Progenitor cell of endocrine pancreas (in vitro differentiated cells): ENCODE data around the gene RAB26. TPM values are rescaled to one million over a fixed set of nuclear protein-coding genes. Genes with fewer than 3 reads are reported as not detected.
"Not testable (repeated sequence)": the region's sequence is repeated elsewhere in the genome, so short reads cannot be mapped to it uniquely, and the experiment has no call there.

ENCODE experiments used
- DNase-seq: peaks from one replicate; pipeline ENCODE4 v3.0.0; 2021; ENCODE audit warnings: low spot score; ENCODE audit not compliant: unreplicated experiment
- H3K27ac Mint-ChIP-seq: 2 replicates; pipeline ENCODE4 v1.8.0; 2021; ENCODE audit warnings: mild to moderate bottlenecking, moderate library complexity, mixed read lengths
- H3K27me3 Mint-ChIP-seq: 2 replicates; pipeline ENCODE4 v1.8.0; 2021; ENCODE audit warnings: mixed read lengths
- H3K36me3 Mint-ChIP-seq: 2 replicates; pipeline ENCODE4 v1.8.0; 2022; ENCODE audit warnings: mixed read lengths; ENCODE audit not compliant: insufficient read depth
- H3K4me1 Mint-ChIP-seq: 2 replicates; pipeline ENCODE4 v1.8.0; 2021; ENCODE audit warnings: low read depth, mixed read lengths
- H3K4me3 Mint-ChIP-seq: 2 replicates; pipeline ENCODE4 v1.8.0; 2021; ENCODE audit warnings: low read depth, mild to moderate bottlenecking, moderate library complexity, mixed read lengths
- H3K9me3 Mint-ChIP-seq: 2 replicates; pipeline ENCODE4 v1.8.0; 2021; ENCODE audit warnings: low read depth, mixed read lengths
- CTCF ChIP-seq: fragments of 200-600 bp; sonication (generic); IDR thresholded peaks from one replicate; pipeline ENCODE4 v1.5.0; 2021; ENCODE audit warnings: antibody characterized with exemption, mild to moderate bottlenecking; ENCODE audit not compliant: unreplicated experiment
- total RNA-seq: library from RNA; stranded (reverse); gene quantifications from 2 replicates; pipeline ENCODE4 v1.2.1, GENCODE V29; 2021

The RAB26 gene
- total RNA-seq, 1 donor from 2014 or later: 23.3 TPM

- H3K27me3 Mint-ChIP-seq, DNase-seq, H3K9me3 Mint-ChIP-seq, H3K27ac Mint-ChIP-seq, H3K36me3 Mint-ChIP-seq, H3K4me1 Mint-ChIP-seq, H3K4me3 Mint-ChIP-seq: not testable (repeated sequence)
These were observed 38.6 kb upstream of the RAB26 start for GRCh38 chr16:2109872-2110271.

GRCh38 chr16:2110332-2111008, 38.0 kb upstream of the RAB26 start:
- H3K9me3 Mint-ChIP-seq, H3K27me3 Mint-ChIP-seq, DNase-seq: not testable (repeated sequence)

GRCh38 chr16:2111009-2111353, 37.4 kb upstream of the RAB26 start:
- not testable (repeated sequence) for H3K4me3 Mint-ChIP-seq, DNase-seq, H3K27ac Mint-ChIP-seq, H3K27me3 Mint-ChIP-seq, H3K9me3 Mint-ChIP-seq, H3K36me3 Mint-ChIP-seq, H3K4me1 Mint-ChIP-seq

More at GRCh38 chr16:2110332-2111008, 38.0 kb upstream of the RAB26 start:
- H3K36me3 Mint-ChIP-seq, H3K27ac Mint-ChIP-seq, H3K4me1 Mint-ChIP-seq, H3K4me3 Mint-ChIP-seq: not testable (repeated sequence)

DNA sequence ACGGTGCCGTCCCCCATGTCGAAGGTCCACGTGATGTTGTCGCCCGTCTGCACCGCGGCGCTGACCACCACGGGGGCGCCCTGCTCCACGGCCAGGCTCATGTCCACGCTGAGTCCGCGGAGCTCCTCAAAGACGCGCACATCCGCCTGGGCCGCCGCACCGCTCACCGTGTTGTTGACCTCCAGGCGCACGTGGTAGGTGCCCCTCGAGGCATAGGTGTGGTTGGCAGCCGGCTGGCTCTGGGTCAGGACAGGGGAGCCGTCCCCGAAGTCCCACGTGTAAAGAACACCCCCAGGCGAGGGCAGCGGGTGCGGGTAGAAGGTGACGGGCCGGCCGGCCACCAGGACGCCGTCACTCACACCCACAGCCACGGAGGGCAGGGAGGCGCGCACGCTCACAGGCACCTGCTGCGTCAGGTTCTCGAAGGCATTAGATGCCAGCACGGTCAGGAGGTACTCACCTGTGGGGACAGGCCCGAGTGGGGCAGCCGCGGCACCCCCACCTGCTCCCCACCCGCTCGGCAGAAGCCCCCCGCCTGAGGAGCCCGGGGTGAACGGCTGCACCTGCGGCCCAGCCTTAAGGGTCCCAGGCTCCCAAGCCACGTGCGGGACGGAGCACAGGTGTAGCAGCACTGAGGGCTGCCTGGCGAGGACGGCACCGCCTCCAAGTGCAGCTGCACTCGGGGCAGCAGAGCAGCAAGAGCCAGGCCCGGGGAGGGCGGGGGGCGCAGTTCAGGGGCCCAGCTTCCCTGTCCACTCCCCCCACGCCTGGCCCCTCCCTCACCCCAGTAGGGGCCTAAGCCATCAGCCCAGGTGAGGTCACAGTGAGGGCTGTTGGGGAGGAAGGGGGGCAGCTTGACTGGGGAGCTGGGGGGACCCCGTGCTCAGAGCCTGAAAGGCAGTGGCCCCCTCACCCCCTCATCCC, 36.8 kb upstream of the RAB26 start:
- H3K4me1 Mint-ChIP-seq, H3K4me3 Mint-ChIP-seq, H3K27me3 Mint-ChIP-seq, H3K36me3 Mint-ChIP-seq, H3K27ac Mint-ChIP-seq, DNase-seq, H3K9me3 Mint-ChIP-seq: not testable (repeated sequence)

GRCh38 chr16:2112539-2113106, 35.8 kb upstream of the RAB26 start:
- not testable (repeated sequence) for H3K27me3 Mint-ChIP-seq, H3K4me3 Mint-ChIP-seq, H3K9me3 Mint-ChIP-seq, DNase-seq, H3K27ac Mint-ChIP-seq, H3K4me1 Mint-ChIP-seq, H3K36me3 Mint-ChIP-seq

DNA sequence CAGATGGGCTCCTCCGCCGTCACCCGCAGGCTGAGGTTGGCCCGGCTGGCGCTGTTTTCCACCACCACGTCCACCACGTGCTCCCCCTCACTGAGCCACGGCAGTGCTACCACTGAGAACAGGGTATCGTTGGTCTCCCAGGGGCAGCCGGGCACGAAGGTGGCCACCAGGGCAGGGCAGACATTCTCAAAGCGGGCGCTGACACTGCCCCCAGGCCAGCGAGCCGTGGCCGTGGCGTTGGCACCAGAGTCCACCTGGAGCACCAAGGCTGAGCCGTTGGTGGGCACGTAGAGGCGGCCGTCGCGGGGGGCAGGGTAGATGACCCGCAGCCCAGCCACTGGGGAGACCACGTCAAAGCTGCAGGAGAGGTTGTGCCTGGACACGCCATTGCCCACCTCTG, 34.2 kb upstream of the RAB26 start:
- not testable (repeated sequence) for H3K36me3 Mint-ChIP-seq, DNase-seq, H3K4me1 Mint-ChIP-seq, H3K27me3 Mint-ChIP-seq, H3K9me3 Mint-ChIP-seq, H3K4me3 Mint-ChIP-seq, H3K27ac Mint-ChIP-seq

GRCh38 chr16:2114885-2115590, 33.4 kb upstream of the RAB26 start:
- not testable (repeated sequence) for H3K27me3 Mint-ChIP-seq, H3K9me3 Mint-ChIP-seq, H3K27ac Mint-ChIP-seq, H3K4me1 Mint-ChIP-seq, DNase-seq, H3K36me3 Mint-ChIP-seq, H3K4me3 Mint-ChIP-seq

- DNase-seq: no peak
- Mint-ChIP-seq H3K9me3 (no peaks in the 10 kb centered on the region), H3K4me1 (no peaks in the 10 kb centered on the region), H3K36me3 (peaks cover 1% of the 10 kb centered on the region), H3K4me3 (no peak overlapping the region), H3K27ac (no peak overlapping the region), H3K27me3 (no peaks in the 10 kb centered on the region)
- TF ChIP-seq CTCF: no peak
These were observed 32.8 kb upstream of the RAB26 start for GRCh38 chr16:2115591-2115973.

- H3K4me1 Mint-ChIP-seq, H3K4me3 Mint-ChIP-seq, H3K9me3 Mint-ChIP-seq, H3K27ac Mint-ChIP-seq, DNase-seq, H3K27me3 Mint-ChIP-seq, H3K36me3 Mint-ChIP-seq: not testable (repeated sequence)
These were observed 32.0 kb upstream of the RAB26 start for GRCh38 chr16:2116428-2116827.

DNA sequence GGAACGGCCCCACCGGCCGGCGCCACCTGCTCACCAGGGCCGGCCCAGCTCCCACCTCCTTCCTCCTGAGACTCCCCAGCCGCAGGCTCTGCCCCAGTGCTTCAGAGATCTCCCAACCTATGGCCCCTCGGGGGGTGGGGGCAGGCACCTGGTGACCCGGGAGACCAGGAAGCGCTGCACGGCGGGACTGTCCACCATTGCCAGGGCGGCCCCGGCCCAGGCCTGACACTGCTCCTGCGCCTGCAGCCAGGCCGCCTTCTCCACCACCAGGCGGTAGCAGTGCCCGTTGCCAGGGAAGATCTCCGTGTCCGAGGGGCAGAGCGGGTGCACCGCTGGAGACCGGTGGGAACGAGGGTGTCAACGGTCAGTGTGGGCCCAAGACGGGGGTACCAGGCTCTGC, 31.1 kb upstream of the RAB26 start:
- not testable (repeated sequence) for H3K4me1 Mint-ChIP-seq, H3K27me3 Mint-ChIP-seq, DNase-seq, H3K27ac Mint-ChIP-seq, H3K9me3 Mint-ChIP-seq, H3K4me3 Mint-ChIP-seq, H3K36me3 Mint-ChIP-seq

- not testable (repeated sequence) for H3K27me3 Mint-ChIP-seq, H3K4me1 Mint-ChIP-seq, H3K4me3 Mint-ChIP-seq, H3K36me3 Mint-ChIP-seq, H3K27ac Mint-ChIP-seq, DNase-seq, H3K9me3 Mint-ChIP-seq
These were observed 30.3 kb upstream of the RAB26 start for GRCh38 chr16:2117960-2118722.
